K562 (cell line): Measurements from ENCODE around the gene JPH3. TPM values are rescaled to one million over a fixed set of nuclear protein-coding genes. Genes with fewer than 3 reads are reported as not detected.
A peak's percentile ranks its signal among the peaks of the same experiment; 100 is the strongest.

Experiments used
- ATAC-seq: fragments of 200-7000 bp; cut with Tn5 transposase; 3 replicates; pipeline ENCODE4 v1.9.1; 2020; ENCODE audit warnings: moderate library complexity
- BruUV-seq: library from RNA; stranded (reverse); fragments of 400-500 nt; replicated peaks from 2 replicates; lab custom pipeline; 2021; lab: Mats Ljungman, UMichigan
- CTCF ChIA-PET: fragments of 300-600 bp; formaldehyde crosslinking; extraction: SDS; loops from one replicate; lab custom pipeline; 2021; ENCODE audit warnings: low intra/inter-chr PET ratio; lab: Yijun Ruan, JAX
- POLR2A ChIA-PET: fragments of 300-600, 350-650 bp; sonication (Branson Sonifier 250); formaldehyde crosslinking; extraction: SDS; loops from one replicate; lab custom pipeline; 2021; ENCODE audit warnings: antibody characterized with exemption, inconsistent platforms; lab: Yijun Ruan, JAX
- DNase-seq, 4 experiments: peaks; one replicate each; pipeline versions ENCODE4 v3.0.0 to v3.0.0-alpha.2; 2011 to 2018; ENCODE audit warnings: low spot score in 3 of 4, mixed read lengths in 3 of 4; ENCODE audit errors: extremely low read depth in 1 of 4
- FAIRE-seq: peaks from 2 replicates; lab custom pipeline; 2011; peaks lifted over from hg19 to GRCh38; lab: Jason Lieb, UNC
- H2AFZ ChIP-seq: 2 replicates; pipeline ENCODE4 v1.6.0; 2011; ENCODE audit warnings: low read depth, low read length, control low read depth, inconsistent platforms
- H3K27ac ChIP-seq: fragments of 200-600 bp; 3 replicates; pipeline ENCODE4 v1.8.0; 2011; ENCODE audit warnings: low read depth, mild to moderate bottlenecking, control low read depth, inconsistent platforms, low read length, moderate library complexity, mixed read lengths; ENCODE audit errors: extremely low read depth
- H3K27me3 ChIP-seq, 2 experiments: fragments of 300-600 bp in 1 of 2; 2 replicates in 1 of 2; 3 replicates in 1 of 2; pipeline versions ENCODE4 v1.6.0 to v1.8.0; 2011; ENCODE audit warnings: inconsistent platforms in 2 of 2, low read length in 2 of 2, mild to moderate bottlenecking in 1 of 2, mixed read lengths in 1 of 2, moderate library complexity in 1 of 2; ENCODE audit not compliant: control insufficient read depth in 2 of 2, insufficient read depth in 2 of 2
- H3K36me3 ChIP-seq: fragments of 300-600 bp; 3 replicates; pipeline ENCODE4 v1.8.0; 2011; ENCODE audit warnings: mild to moderate bottlenecking, low read length, inconsistent platforms; ENCODE audit not compliant: control insufficient read depth, insufficient read depth
- H3K4me1 ChIP-seq, 2 experiments: fragments of 200-600 bp in 1 of 2; replicated peaks in 1 of 2; 2 replicates in 1 of 2; 3 replicates in 1 of 2; pipeline versions ENCODE4 v1.5.1 to v1.8.0; 2011; ENCODE audit warnings: inconsistent platforms in 2 of 2, low read length in 2 of 2, mild to moderate bottlenecking in 1 of 2, mixed read lengths in 1 of 2, moderate library complexity in 1 of 2; ENCODE audit not compliant: control insufficient read depth in 2 of 2, insufficient read depth in 2 of 2
- H3K4me2 ChIP-seq: 2 replicates; pipeline ENCODE4 v1.6.1; 2011; ENCODE audit warnings: low read length, control low read depth, inconsistent platforms, mixed read lengths; ENCODE audit not compliant: insufficient read depth
- H3K4me3 ChIP-seq: fragments of 200-600 bp; sonication (generic), shearing (Covaris generic); 2 replicates; pipeline ENCODE4 v1.5.1; 2016; ENCODE audit warnings: control low read depth, inconsistent platforms
- H3K79me2 ChIP-seq: fragments of 200-600 bp; 3 replicates; pipeline ENCODE4 v1.8.0; 2011; ENCODE audit warnings: low read length, inconsistent platforms; ENCODE audit not compliant: control insufficient read depth, insufficient read depth
- H3K9ac ChIP-seq, 2 experiments: 2 replicates each; pipeline versions ENCODE4 v1.6.0 to v1.6.1; 2011; ENCODE audit warnings: low read depth in 2 of 2, low read length in 2 of 2, control low read depth in 1 of 2, inconsistent platforms in 1 of 2, mild to moderate bottlenecking in 1 of 2, mixed read lengths in 1 of 2; ENCODE audit not compliant: insufficient read depth in 1 of 2
- H3K9me1 ChIP-seq: one replicate; pipeline ENCODE4 v1.6.0; 2011; ENCODE audit warnings: inconsistent platforms, mild to moderate bottlenecking, low read length, moderate library complexity; ENCODE audit not compliant: control insufficient read depth, insufficient read depth
- H3K9me3 ChIP-seq: replicated peaks from 2 replicates; pipeline ENCODE4 v1.5.1; 2011; ENCODE audit warnings: low read depth, low read length, inconsistent platforms; ENCODE audit not compliant: control insufficient read depth, insufficient read depth
- H4K20me1 ChIP-seq: replicated peaks from 2 replicates; pipeline ENCODE4 v1.6.1; 2011; ENCODE audit warnings: low read length, inconsistent platforms, mixed read lengths; ENCODE audit not compliant: control insufficient read depth, insufficient read depth
- ATF6 ChIP-seq: sonication (generic); formaldehyde crosslinking; IDR thresholded peaks from 2 replicates; pipeline ENCODE4 v1.4.0; 2020; ENCODE audit warnings: mild to moderate bottlenecking, missing genetic modification reagents
- BMI1 ChIP-seq: fragments of 150-350 bp; IDR thresholded peaks from 2 replicates; pipeline ENCODE4 v1.6.1; 2014; ENCODE audit warnings: low read length
- CREM ChIP-seq: IDR thresholded peaks from 2 replicates; pipeline ENCODE4 v1.6.1; 2014; ENCODE audit warnings: antibody characterized with exemption, low read depth
- FOXO4 ChIP-seq: fragments of 450-650 bp; formaldehyde crosslinking; IDR thresholded peaks from 2 replicates; pipeline ENCODE4 v1.4.0; 2020; ENCODE audit warnings: mild to moderate bottlenecking, moderate library complexity
- NFIC ChIP-seq: fragments of 450-650 bp; IDR thresholded peaks from 2 replicates; pipeline ENCODE4 v1.6.1; 2017; ENCODE audit warnings: mild to moderate bottlenecking, inconsistent platforms
- PPARD ChIP-seq: fragments of 250-450 bp; sonication (Bioruptor Pico); IDR thresholded peaks from 2 replicates; pipeline ENCODE4 v1.8.0; 2022; ENCODE audit warnings: inconsistent platforms, mild to moderate bottlenecking, moderate library complexity
- ZNF277 ChIP-seq: fragments of 250-450 bp; sonication (Bioruptor Pico); IDR thresholded peaks from 2 replicates; pipeline ENCODE4 v1.8.0; 2022; ENCODE audit warnings: inconsistent platforms, mild to moderate bottlenecking, moderate library complexity, borderline replicate concordance
- ZNF551 ChIP-seq: fragments of 250-450 bp; sonication (Bioruptor Pico); IDR thresholded peaks from 2 replicates; pipeline ENCODE4 v1.5.0; 2021; ENCODE audit warnings: mild to moderate bottlenecking, moderate library complexity
- WGBS: fragments of 100-300 bp; shearing (Covaris generic); methylation state at CpG from one replicate; pipeline ENCODE4 v1.1.6; 2016; ENCODE audit warnings: low coverage, mixed read lengths; ENCODE audit not compliant: insufficient coverage; ENCODE audit errors: missing lambda C conversion rate; 5-methylcytosine and 5-hydroxymethylcytosine counted together
- in situ Hi-C: fragments of 300-500 bp; cut with MboI; formaldehyde crosslinking; loops from 4 replicates; pipeline ENCODE4 v1.15.0; 2018; ENCODE audit warnings: inconsistent platforms, mixed read lengths
- intact Hi-C: fragments of 100-400 bp; cut with micrococcal nuclease; formaldehyde crosslinking; loops from 2 replicates; pipeline ENCODE4 v1.14.2; 2022
- polyA plus RNA-seq, 8 experiments: library from polyadenylated mRNA; depleted of rRNA in 4 of 8; stranded (reverse) in 5 of 8; unstranded in 3 of 8; fragments of >200 nt; fragmentation: Nextera tagmentation in 2 of 8; fragmentation: Illumina TruSeq in 1 of 8; extraction: Ambion mirVana in 2 of 8; extraction: Trizol in 1 of 8; gene quantifications; 2 replicates each; pipeline versions ENCODE4 v1.2.1 to v1.2.3, GENCODE V29; 2011 to 2014; ENCODE audit warnings: inconsistent platforms in 1 of 8, missing spikeins in 1 of 8
- total RNA-seq, 7 experiments: library from RNA; depleted of rRNA in 6 of 7; stranded (reverse); fragments of >200 nt in 6 of 7; fragmentation: Illumina TruSeq in 2 of 7; extraction: Trizol in 2 of 7; gene quantifications; 2 replicates each; pipeline versions ENCODE4 v1.2.1 to v1.2.3, GENCODE V29; 2011 to 2021; ENCODE audit warnings: low replicate concordance in 1 of 7

The JPH3 gene
- total and polyA plus RNA-seq, 9 of the 15 experiments (the other 6 are each of a cell fraction or from before 2014, with no cell fraction given), result 0.01 TPM; not detected in 8

GRCh38 chr16:87696726-87697125 lies 94.4 kb downstream of the JPH3 start:
- H3K9me3 ChIP-seq, result no peaks in the 10 kb centered on the region
- intact Hi-C loops (no loop called here), in situ Hi-C loops (no loop called here)
- no peak overlapping the region for H3K27ac ChIP-seq
- no peak for FAIRE-seq
- no peak overlapping the region for H3K9ac ChIP-seq
- H4K20me1 ChIP-seq, result 0 out of 2 replicates have a peak, but pooled peaks cover 8% of the 10 kb centered on the region
- H3K4me3 ChIP-seq, result no peak overlapping the region
- no peak for ATAC-seq
- ChIA-PET POLR2A (interaction anchor here (1.0 kb wide), 1 partner anchor 15 kb away, joined by 3 read pairs; no protein-coding TSS in a partner anchor), CTCF (no interaction called here)
- no peak overlapping the region for H3K4me2 ChIP-seq
- H3K4me1 ChIP-seq, result peaks cover 0 to 38% of the 10 kb centered on the region in 2 experiments; a peak in 2 of 5 replicates
- H2AFZ ChIP-seq, result no peak overlapping the region
- H3K27me3 ChIP-seq, result no peaks in the 10 kb centered on the region
- H3K9me1 ChIP-seq, result no peaks in the 10 kb centered on the region
- 88% methylated on average over 18 of the region's 18 CpGs for WGBS
- peaks cover 49% of the 10 kb centered on the region; the same call in 1 of the 3 replicates for H3K36me3 ChIP-seq
- BruUV-seq, result no TSS peak
- no peaks in the 10 kb centered on the region for H3K79me2 ChIP-seq
- TF ChIP-seq FOXO4 (CRISPR knock-in tag) (no peak), ZNF277 (no peak), NFIC (peak; percentile 45), PPARD (CRISPR knock-in tag) (no peak), BMI1 (no peak), ATF6 (CRISPR knock-in tag) (no peak), CREM (no peak), ZNF551 (CRISPR knock-in tag) (no peak)
- TF ChIP-seq, all 486 proteins: peak for 1
- DNase-seq, result no peak
